Ovary (tissue), 9 donors: ENCODE results near the gene ANTXR2. TPM values are rescaled to one million over a fixed set of nuclear protein-coding genes. Genes with fewer than 3 reads are reported as not detected.

Experiments used
- DNase-seq, 5 donors: peaks; one replicate each; pipeline ENCODE4 v3.0.0-alpha.2; 2019 to 2020
- H3K27ac ChIP-seq, 2 donors: fragments of 200-600 bp; one replicate each; pipeline versions ENCODE4 v1.5.1 to v1.8.0; 2019 to 2022
- H3K27me3 ChIP-seq: fragments of 200-600 bp; one replicate; pipeline ENCODE4 v1.8.0; 2022
- H3K36me3 ChIP-seq: fragments of 200-600 bp; sonication (generic); one replicate; pipeline ENCODE4 v1.5.1; 2019
- H3K4me1 ChIP-seq: one replicate; pipeline ENCODE4 v1.8.1; 2013; ENCODE audit warnings: mild to moderate bottlenecking, moderate library complexity; ENCODE audit not compliant: insufficient read depth
- H3K4me3 ChIP-seq: fragments of 200-600 bp; sonication (generic); one replicate; pipeline ENCODE4 v1.5.1; 2017
- H3K9me3 ChIP-seq, 2 donors: fragments of 200-600 bp in 1 of 2; sonication (generic) in 1 of 2; one replicate each; pipeline versions ENCODE4 v1.5.1 to v1.8.1; 2013 to 2019; ENCODE audit warnings: mild to moderate bottlenecking in 1 of 2, moderate library complexity in 1 of 2
- EP300 ChIP-seq: sonication (generic); formaldehyde crosslinking; IDR thresholded peaks from one replicate; pipeline ENCODE4 v1.6.1; 2017; ENCODE audit warnings: antibody characterized with exemption
- POLR2A ChIP-seq: fragments of 450-650 bp; IDR thresholded peaks from one replicate; pipeline ENCODE4 v1.6.1; 2017; ENCODE audit warnings: antibody characterized with exemption, mild to moderate bottlenecking, moderate library complexity
- WGBS, 3 donors: extraction: QIAGEN DNeasy Blood & Tissue Kit in 1 of 3; methylation state at CpG; one replicate each; pipeline versions ENCODE4 v1.1.5 to v1.1.7; 2013 to 2017; 5-methylcytosine and 5-hydroxymethylcytosine counted together
- intact Hi-C, 4 donors: fragments of 100-400 bp; cut with DNase I; formaldehyde crosslinking; loops; one replicate each; pipeline versions ENCODE4 v1.11.0 to v1.15.1; 2022 to 2023
- polyA plus RNA-seq, 2 donors: library from polyadenylated mRNA; stranded (reverse); fragments of 200-250 nt in 1 of 2; fragments of 350-450 nt in 1 of 2; fragmentation: Illumina TruSeq in 1 of 2; extraction: RNeasy Lipid Tissue Mini Kit (QIAGEN cat#74804) in 1 of 2; gene quantifications; one replicate each; pipeline ENCODE4 v1.2.3, GENCODE V29; 2013 to 2014
- total RNA-seq, 7 donors: library from RNA; depleted of rRNA in 2 of 7; stranded (reverse); fragments of >200 nt in 2 of 7; fragmentation: NEBNext Ultra II Directional in 3 of 7; extraction: Animal tissue kit (Norgen Biotek cat#: 25700) in 3 of 7; gene quantifications; one replicate each; pipeline versions ENCODE4 v1.1.0 to v1.2.4, GENCODE V29; 2016 to 2023
- TF ChIP-seq, protein P1 (sequence below), 3 donors: fragments of 450-650 bp in 2 of 3; fragments of 200-600 bp in 1 of 3; IDR thresholded peaks; one replicate each; pipeline versions ENCODE4 v1.5.1 to v1.8.0; 2016 to 2022; ENCODE audit warnings: antibody characterized with exemption in 3 of 3, mild to moderate bottlenecking in 1 of 3
- donor health status: DM: no; HTN: no; CAD: no; lungs with moderate emphysema.
- donor health status: DM: no; HTN: no; CAD: no.
- donor health status: Bipolar disorder and iron deficiency.
- donor health status: DM: yes; HTN: yes; CAD: no.
- donor health status: DM: no; HTN: no; CAD: no.
- donor health status: DM: yes; HTN: yes; CAD: no.

Gene ANTXR2
- total and polyA plus RNA-seq, 9 donors, result 64.4 to 231 (median 88.7) TPM

DNA sequence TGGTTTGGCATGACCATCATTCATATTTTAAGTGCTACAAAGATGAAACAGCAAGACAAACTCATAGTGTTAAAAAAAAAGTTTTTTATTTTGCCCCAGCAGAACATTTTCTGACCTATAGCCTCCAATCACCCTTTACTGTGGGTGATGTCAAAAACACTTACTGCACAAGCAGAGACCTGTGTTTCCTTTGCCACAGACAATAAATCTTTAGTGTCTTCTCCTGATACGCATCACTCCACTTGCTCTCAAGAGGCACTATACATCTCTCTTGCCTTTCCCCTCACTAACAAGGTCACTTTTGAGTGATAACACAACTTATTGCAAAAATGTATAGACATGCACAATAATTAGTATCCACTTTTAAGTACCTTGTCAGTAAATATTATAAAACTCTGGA lies 125.6 kb downstream of the ANTXR2 start:
- H3K27ac ChIP-seq, result no peak overlapping the region
- WGBS, 3 donors, result 93 to 97% (median 96%) methylated on average over 1 of the region's 1 CpG
- H3K9me3 ChIP-seq, result no peaks in the 10 kb centered on the region
- no peaks in the 10 kb centered on the region for H3K27me3 ChIP-seq
- H3K36me3 ChIP-seq, result no peaks in the 10 kb centered on the region
- no peaks in the 10 kb centered on the region for H3K4me1 ChIP-seq
- DNase-seq, result no peak
- intact Hi-C loops, result no loop called here
- no peak overlapping the region for H3K4me3 ChIP-seq
- no peak for TF ChIP-seq POLR2A
- TF ChIP-seq, protein P1, sequence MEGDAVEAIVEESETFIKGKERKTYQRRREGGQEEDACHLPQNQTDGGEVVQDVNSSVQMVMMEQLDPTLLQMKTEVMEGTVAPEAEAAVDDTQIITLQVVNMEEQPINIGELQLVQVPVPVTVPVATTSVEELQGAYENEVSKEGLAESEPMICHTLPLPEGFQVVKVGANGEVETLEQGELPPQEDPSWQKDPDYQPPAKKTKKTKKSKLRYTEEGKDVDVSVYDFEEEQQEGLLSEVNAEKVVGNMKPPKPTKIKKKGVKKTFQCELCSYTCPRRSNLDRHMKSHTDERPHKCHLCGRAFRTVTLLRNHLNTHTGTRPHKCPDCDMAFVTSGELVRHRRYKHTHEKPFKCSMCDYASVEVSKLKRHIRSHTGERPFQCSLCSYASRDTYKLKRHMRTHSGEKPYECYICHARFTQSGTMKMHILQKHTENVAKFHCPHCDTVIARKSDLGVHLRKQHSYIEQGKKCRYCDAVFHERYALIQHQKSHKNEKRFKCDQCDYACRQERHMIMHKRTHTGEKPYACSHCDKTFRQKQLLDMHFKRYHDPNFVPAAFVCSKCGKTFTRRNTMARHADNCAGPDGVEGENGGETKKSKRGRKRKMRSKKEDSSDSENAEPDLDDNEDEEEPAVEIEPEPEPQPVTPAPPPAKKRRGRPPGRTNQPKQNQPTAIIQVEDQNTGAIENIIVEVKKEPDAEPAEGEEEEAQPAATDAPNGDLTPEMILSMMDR (IDR thresholded peaks at IDR 0.05), result no peak
- TF ChIP-seq EP300, result no peak

DNA sequence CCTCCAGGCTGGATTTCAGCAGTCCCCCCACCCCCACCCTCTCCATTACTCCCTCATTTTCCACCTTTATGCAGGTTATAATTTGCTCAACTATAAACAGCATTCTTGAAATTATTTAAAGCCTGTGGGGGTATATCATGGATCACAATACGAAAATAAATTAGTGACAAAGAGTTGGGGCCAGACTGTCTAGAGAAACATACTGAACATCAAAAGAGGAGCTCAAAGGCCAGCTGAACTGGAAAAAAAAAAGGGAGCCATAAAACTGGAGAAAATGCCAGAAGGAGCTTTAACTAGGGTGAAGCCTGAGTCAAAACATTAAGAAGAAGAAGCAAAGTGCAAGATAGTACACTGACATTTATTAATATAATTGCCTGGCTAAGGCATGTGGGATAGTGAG lies 137.8 kb downstream of the ANTXR2 start:
- H3K27me3 ChIP-seq, result no peaks in the 10 kb centered on the region
- H3K9me3 ChIP-seq, result no peaks in the 10 kb centered on the region
- DNase-seq, result no peak
- H3K27ac ChIP-seq, result no peak overlapping the region
- H3K4me3 ChIP-seq, result no peak overlapping the region
- 53 to 82% (median 70%) methylated on average over 1 of the region's 1 CpG for whole genome bisulfite sequencing, 3 donors
- no peak for TF ChIP-seq EP300
- TF ChIP-seq, protein P1 (IDR thresholded peaks at IDR 0.05), result no peak
- TF ChIP-seq POLR2A, result no peak
- H3K4me1 ChIP-seq, result no peaks in the 10 kb centered on the region
- H3K36me3 ChIP-seq, result no peaks in the 10 kb centered on the region
- intact Hi-C loops, result no loop called here

DNA sequence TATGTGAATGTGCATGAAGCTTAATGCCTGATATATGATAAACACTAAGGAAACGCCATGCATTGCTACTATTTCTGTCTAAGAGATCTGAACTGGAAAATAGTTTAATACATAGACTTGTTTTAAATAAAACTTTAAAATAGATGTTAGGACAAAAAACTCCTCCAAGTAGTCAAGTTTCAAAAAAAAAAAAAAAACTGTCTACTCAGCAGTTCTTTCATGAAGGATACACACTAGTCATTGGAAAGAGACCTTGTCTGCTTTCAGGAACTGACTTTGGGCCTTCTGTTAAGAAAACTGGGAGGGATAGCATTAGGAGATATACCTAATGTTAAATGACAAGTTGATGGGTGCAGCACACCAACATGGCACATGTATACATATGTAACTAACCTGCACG lies 138.4 kb downstream of the ANTXR2 start:
- intact Hi-C loops, result no loop called here
- Histone ChIP-seq H3K4me3 (no peak overlapping the region), H3K36me3 (no peaks in the 10 kb centered on the region), H3K4me1 (no peaks in the 10 kb centered on the region), H3K9me3 (no peaks in the 10 kb centered on the region), H3K27me3 (no peaks in the 10 kb centered on the region), H3K27ac (no peak overlapping the region)
- WGBS, 3 donors, result 84 to 97% (median 86%) methylated on average over 2 of the region's 2 CpGs
- DNase-seq, result no peak
- TF ChIP-seq, protein P1 (IDR thresholded peaks at IDR 0.05), result no peak
- no peak for TF ChIP-seq EP300
- TF ChIP-seq POLR2A, result no peak

DNA sequence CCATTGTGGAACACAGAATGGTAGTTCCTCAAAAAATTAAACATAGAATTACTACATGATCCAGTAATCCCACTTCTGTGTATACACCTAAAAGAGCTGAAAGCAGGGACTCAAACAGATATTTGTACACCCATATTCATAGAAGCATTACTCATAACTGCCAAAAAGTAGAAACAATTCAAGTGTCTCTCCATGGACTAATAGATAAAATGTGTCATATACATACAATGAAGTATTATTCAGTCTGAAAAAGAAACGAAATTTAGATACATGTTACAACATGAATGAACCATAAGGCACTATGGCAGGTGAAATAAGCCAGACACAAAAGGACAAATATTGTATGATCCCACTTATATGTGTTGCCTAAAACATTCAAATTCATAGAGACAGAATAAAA lies 145.1 kb downstream of the ANTXR2 start:
- Histone ChIP-seq H3K27me3 (no peaks in the 10 kb centered on the region), H3K9me3 (no peaks in the 10 kb centered on the region), H3K27ac (no peak overlapping the region), H3K36me3 (no peaks in the 10 kb centered on the region), H3K4me3 (no peak overlapping the region), H3K4me1 (no peaks in the 10 kb centered on the region)
- WGBS, 3 donors, result 82 to 92% (median 88%) methylated on average over 1 of the region's 1 CpG
- DNase-seq, result no peak
- intact Hi-C loops, result no loop called here
- TF ChIP-seq EP300, result no peak
- TF ChIP-seq, protein P1 (IDR thresholded peaks at IDR 0.05), result no peak
- no peak for TF ChIP-seq POLR2A

DNA sequence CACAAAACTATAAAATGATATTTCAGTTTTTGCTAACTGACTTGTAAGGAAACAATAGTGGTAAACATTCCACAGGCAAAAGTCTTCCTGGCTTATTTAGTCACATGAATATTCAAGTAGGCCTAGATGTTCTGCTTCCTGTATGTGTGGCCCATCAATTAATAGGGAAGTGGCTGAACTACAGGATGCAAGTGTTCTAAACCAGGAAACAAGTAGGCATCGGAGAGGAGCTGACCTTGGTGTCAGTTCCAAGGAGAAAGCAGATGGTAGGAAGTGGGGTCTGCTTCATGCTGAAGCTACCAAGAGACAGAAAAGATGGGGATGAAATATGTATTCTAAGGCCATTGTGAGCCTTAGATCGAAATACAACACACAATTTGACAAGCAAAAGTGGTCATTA lies 149.7 kb downstream of the ANTXR2 start:
- intact Hi-C loops, result no loop called here
- no peak overlapping the region for H3K4me3 ChIP-seq
- no peak for TF ChIP-seq POLR2A
- TF ChIP-seq, protein P1 (IDR thresholded peaks at IDR 0.05), result no peak
- no peak for TF ChIP-seq EP300
- WGBS, 3 donors, result 85 to 91% (median 87%) methylated on average over 2 of the region's 2 CpGs
- H3K27me3 ChIP-seq, result no peaks in the 10 kb centered on the region
- H3K4me1 ChIP-seq, result no peaks in the 10 kb centered on the region
- H3K27ac ChIP-seq, result no peak overlapping the region
- no peaks in the 10 kb centered on the region for H3K36me3 ChIP-seq
- no peak for DNase-seq
- H3K9me3 ChIP-seq, result no peaks in the 10 kb centered on the region
